HEK293 (cell line): Measurements from ENCODE around the gene COMMD4.

Experiments
- KLF1 ChIP-seq: fragments of 450-650 bp; formaldehyde crosslinking; IDR thresholded peaks from 2 replicates; pipeline ENCODE4 v1.5.1; 2016; ENCODE audit warnings: missing biosample characterization, missing genetic modification characterization
- ZBTB17 ChIP-seq: fragments of 450-650 bp; formaldehyde crosslinking; IDR thresholded peaks from 2 replicates; pipeline ENCODE4 v1.5.1; 2016; ENCODE audit warnings: missing biosample characterization, missing genetic modification characterization
- ZNF174 ChIP-seq: fragments of 450-650 bp; formaldehyde crosslinking; IDR thresholded peaks from 2 replicates; pipeline ENCODE4 v1.5.0; 2017; ENCODE audit warnings: missing biosample characterization, mild to moderate bottlenecking, missing genetic modification characterization
- ZNF366 ChIP-seq: fragments of 450-650 bp; formaldehyde crosslinking; conservative IDR thresholded peaks from 2 replicates; pipeline ENCODE4 v1.5.1; 2016; ENCODE audit warnings: missing biosample characterization, missing genetic modification characterization
- ZNF560 ChIP-seq: fragments of 450-650 bp; formaldehyde crosslinking; IDR thresholded peaks from 2 replicates; pipeline ENCODE4 v1.5.1; 2017; ENCODE audit warnings: missing biosample characterization, missing genetic modification characterization, borderline replicate concordance
- ZNF629 ChIP-seq: fragments of 450-650 bp; formaldehyde crosslinking; IDR thresholded peaks from 2 replicates; pipeline ENCODE4 v1.5.1; 2017; ENCODE audit warnings: missing biosample characterization, missing genetic modification characterization
- ZNF654 ChIP-seq: fragments of 450-650 bp; formaldehyde crosslinking; IDR thresholded peaks from 2 replicates; pipeline ENCODE4 v1.5.1; 2016; ENCODE audit warnings: low read depth, missing biosample characterization, missing genetic modification characterization
- ZNF664 ChIP-seq: fragments of 450-650 bp; formaldehyde crosslinking; IDR thresholded peaks from 2 replicates; pipeline ENCODE4 v1.5.1; 2016; ENCODE audit warnings: missing biosample characterization, missing genetic modification characterization
- ZSCAN30 ChIP-seq: fragments of 450-650 bp; IDR thresholded peaks from 2 replicates; pipeline ENCODE4 v1.5.1; 2018; ENCODE audit warnings: missing biosample characterization, mild to moderate bottlenecking, missing genetic modification characterization, moderate library complexity
- TF ChIP-seq, protein P1 (sequence below): fragments of 450-650 bp; formaldehyde crosslinking; IDR thresholded peaks from 2 replicates; pipeline ENCODE4 v1.5.1; 2016; ENCODE audit warnings: missing biosample characterization, missing genetic modification characterization
- TF ChIP-seq, protein P2 (sequence below): fragments of 450-650 bp; formaldehyde crosslinking; IDR thresholded peaks from 2 replicates; pipeline ENCODE4 v1.5.1; 2016; ENCODE audit warnings: missing biosample characterization, missing genetic modification characterization
- TF ChIP-seq, protein P3 (sequence below): fragments of 450-650 bp; formaldehyde crosslinking; IDR thresholded peaks from 2 replicates; pipeline ENCODE4 v1.5.1; 2017; ENCODE audit warnings: missing biosample characterization, missing genetic modification characterization
- TF ChIP-seq, protein P4 (sequence below): fragments of 450-650 bp; formaldehyde crosslinking; IDR thresholded peaks from 2 replicates; pipeline ENCODE4 v1.5.1; 2016; ENCODE audit warnings: missing biosample characterization, missing genetic modification characterization
- TF ChIP-seq, protein P5 (sequence below): fragments of 450-650 bp; formaldehyde crosslinking; optimal IDR thresholded peaks from 2 replicates; pipeline ENCODE3; 2016; ENCODE audit warnings: missing biosample characterization, mild to moderate bottlenecking, missing genetic modification characterization
- TF ChIP-seq, protein P6 (sequence below): fragments of 450-650 bp; formaldehyde crosslinking; IDR thresholded peaks from 2 replicates; pipeline ENCODE4 v1.5.1; 2016; ENCODE audit warnings: missing biosample characterization, missing genetic modification characterization

The COMMD4 gene

GRCh38 chr15:75307778-75308390 is 28.0 kb upstream of the COMMD4 start (continued):
- TF ChIP-seq, protein P1, sequence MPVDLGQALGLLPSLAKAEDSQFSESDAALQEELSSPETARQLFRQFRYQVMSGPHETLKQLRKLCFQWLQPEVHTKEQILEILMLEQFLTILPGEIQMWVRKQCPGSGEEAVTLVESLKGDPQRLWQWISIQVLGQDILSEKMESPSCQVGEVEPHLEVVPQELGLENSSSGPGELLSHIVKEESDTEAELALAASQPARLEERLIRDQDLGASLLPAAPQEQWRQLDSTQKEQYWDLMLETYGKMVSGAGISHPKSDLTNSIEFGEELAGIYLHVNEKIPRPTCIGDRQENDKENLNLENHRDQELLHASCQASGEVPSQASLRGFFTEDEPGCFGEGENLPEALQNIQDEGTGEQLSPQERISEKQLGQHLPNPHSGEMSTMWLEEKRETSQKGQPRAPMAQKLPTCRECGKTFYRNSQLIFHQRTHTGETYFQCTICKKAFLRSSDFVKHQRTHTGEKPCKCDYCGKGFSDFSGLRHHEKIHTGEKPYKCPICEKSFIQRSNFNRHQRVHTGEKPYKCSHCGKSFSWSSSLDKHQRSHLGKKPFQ (tag by site-specific recombination): 0 out of 2 replicates have a peak, but pooled peaks have one; percentile 14
- TF ChIP-seq ZNF366 (tag by site-specific recombination): 0 out of 2 replicates have a peak, but pooled peaks have one; percentile 12
- no peak for TF ChIP-seq ZNF629
- TF ChIP-seq ZNF664 (tag by site-specific recombination): no peak
- TF ChIP-seq, protein P2, sequence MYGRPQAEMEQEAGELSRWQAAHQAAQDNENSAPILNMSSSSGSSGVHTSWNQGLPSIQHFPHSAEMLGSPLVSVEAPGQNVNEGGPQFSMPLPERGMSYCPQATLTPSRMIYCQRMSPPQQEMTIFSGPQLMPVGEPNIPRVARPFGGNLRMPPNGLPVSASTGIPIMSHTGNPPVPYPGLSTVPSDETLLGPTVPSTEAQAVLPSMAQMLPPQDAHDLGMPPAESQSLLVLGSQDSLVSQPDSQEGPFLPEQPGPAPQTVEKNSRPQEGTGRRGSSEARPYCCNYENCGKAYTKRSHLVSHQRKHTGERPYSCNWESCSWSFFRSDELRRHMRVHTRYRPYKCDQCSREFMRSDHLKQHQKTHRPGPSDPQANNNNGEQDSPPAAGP (tag by site-specific recombination): peak; percentile 39; the same call in 1 of the 2 replicates
- TF ChIP-seq ZNF654 (tag by site-specific recombination): peak; percentile 80
- TF ChIP-seq, protein P3, sequence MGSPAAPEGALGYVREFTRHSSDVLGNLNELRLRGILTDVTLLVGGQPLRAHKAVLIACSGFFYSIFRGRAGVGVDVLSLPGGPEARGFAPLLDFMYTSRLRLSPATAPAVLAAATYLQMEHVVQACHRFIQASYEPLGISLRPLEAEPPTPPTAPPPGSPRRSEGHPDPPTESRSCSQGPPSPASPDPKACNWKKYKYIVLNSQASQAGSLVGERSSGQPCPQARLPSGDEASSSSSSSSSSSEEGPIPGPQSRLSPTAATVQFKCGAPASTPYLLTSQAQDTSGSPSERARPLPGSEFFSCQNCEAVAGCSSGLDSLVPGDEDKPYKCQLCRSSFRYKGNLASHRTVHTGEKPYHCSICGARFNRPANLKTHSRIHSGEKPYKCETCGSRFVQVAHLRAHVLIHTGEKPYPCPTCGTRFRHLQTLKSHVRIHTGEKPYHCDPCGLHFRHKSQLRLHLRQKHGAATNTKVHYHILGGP (tag by site-specific recombination): 0 out of 2 replicates have a peak, but pooled peaks have one; percentile 29
- TF ChIP-seq, protein P4, sequence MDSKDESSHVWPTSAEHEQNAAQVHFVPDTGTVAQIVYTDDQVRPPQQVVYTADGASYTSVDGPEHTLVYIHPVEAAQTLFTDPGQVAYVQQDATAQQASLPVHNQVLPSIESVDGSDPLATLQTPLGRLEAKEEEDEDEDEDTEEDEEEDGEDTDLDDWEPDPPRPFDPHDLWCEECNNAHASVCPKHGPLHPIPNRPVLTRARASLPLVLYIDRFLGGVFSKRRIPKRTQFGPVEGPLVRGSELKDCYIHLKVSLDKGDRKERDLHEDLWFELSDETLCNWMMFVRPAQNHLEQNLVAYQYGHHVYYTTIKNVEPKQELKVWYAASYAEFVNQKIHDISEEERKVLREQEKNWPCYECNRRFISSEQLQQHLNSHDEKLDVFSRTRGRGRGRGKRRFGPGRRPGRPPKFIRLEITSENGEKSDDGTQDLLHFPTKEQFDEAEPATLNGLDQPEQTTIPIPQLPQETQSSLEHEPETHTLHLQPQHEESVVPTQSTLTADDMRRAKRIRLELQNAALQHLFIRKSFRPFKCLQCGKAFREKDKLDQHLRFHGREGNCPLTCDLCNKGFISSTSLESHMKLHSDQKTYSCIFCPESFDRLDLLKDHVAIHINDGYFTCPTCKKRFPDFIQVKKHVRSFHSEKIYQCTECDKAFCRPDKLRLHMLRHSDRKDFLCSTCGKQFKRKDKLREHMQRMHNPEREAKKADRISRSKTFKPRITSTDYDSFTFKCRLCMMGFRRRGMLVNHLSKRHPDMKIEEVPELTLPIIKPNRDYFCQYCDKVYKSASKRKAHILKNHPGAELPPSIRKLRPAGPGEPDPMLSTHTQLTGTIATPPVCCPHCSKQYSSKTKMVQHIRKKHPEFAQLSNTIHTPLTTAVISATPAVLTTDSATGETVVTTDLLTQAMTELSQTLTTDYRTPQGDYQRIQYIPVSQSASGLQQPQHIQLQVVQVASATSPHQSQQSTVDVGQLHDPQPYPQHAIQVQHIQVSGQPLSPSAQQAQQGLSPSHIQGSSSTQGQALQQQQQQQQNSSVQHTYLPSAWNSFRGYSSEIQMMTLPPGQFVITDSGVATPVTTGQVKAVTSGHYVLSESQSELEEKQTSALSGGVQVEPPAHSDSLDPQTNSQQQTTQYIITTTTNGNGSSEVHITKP: peak; percentile 92
- TF ChIP-seq ZNF560 (tag by site-specific recombination): no peak
- TF ChIP-seq ZNF174: no peak
- TF ChIP-seq, protein P5, sequence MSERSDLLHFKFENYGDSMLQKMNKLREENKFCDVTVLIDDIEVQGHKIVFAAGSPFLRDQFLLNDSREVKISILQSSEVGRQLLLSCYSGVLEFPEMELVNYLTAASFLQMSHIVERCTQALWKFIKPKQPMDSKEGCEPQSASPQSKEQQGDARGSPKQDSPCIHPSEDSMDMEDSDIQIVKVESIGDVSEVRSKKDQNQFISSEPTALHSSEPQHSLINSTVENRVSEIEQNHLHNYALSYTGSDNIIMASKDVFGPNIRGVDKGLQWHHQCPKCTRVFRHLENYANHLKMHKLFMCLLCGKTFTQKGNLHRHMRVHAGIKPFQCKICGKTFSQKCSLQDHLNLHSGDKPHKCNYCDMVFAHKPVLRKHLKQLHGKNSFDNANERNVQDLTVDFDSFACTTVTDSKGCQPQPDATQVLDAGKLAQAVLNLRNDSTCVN (tag by site-specific recombination): peak; percentile 29
- peak; percentile 73 for TF ChIP-seq KLF1
- peak; percentile 55; the same call in 1 of the 2 replicates for TF ChIP-seq ZSCAN30 (tag by site-specific recombination)
- TF ChIP-seq, protein P6, sequence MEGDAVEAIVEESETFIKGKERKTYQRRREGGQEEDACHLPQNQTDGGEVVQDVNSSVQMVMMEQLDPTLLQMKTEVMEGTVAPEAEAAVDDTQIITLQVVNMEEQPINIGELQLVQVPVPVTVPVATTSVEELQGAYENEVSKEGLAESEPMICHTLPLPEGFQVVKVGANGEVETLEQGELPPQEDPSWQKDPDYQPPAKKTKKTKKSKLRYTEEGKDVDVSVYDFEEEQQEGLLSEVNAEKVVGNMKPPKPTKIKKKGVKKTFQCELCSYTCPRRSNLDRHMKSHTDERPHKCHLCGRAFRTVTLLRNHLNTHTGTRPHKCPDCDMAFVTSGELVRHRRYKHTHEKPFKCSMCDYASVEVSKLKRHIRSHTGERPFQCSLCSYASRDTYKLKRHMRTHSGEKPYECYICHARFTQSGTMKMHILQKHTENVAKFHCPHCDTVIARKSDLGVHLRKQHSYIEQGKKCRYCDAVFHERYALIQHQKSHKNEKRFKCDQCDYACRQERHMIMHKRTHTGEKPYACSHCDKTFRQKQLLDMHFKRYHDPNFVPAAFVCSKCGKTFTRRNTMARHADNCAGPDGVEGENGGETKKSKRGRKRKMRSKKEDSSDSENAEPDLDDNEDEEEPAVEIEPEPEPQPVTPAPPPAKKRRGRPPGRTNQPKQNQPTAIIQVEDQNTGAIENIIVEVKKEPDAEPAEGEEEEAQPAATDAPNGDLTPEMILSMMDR (tag by site-specific recombination): peak; percentile 89
- TF ChIP-seq ZBTB17 (tag by site-specific recombination): peak; percentile 34; the same call in 1 of the 2 replicates
- TF ChIP-seq, all 188 proteins: peak for 15
